WTC11 (cell line): ENCODE data around the gene ACVR1B. TPM values are rescaled to one million over a fixed set of nuclear protein-coding genes. Genes with fewer than 3 reads are reported as not detected.

Experiments used
- ATAC-seq: fragments of 200-7000 bp; cut with Tn5 transposase; 2 replicates; pipeline ENCODE4 v1.10.0; 2021; ENCODE audit warnings: mild to moderate bottlenecking, moderate library complexity
- CTCF ChIA-PET: fragments of 300-600 bp; sonication (Branson Sonifier 250); formaldehyde crosslinking; loops from one replicate; lab custom pipeline; 2021; ENCODE audit warnings: antibody characterized with exemption; lab: Charles Lee
- POLR2A ChIA-PET: fragments of 350-600 bp; sonication (Branson Sonifier 250); formaldehyde crosslinking; loops from one replicate; lab custom pipeline; 2021; ENCODE audit warnings: antibody characterized with exemption; lab: Charles Lee
- DNase-seq: peaks from one replicate; pipeline ENCODE4 v3.0.0; 2021; ENCODE audit warnings: low spot score
- H3K27ac Mint-ChIP-seq: 2 replicates; pipeline ENCODE4 v1.8.0; 2021; ENCODE audit warnings: mixed read lengths
- H3K27me3 Mint-ChIP-seq: 2 replicates; pipeline ENCODE4 v1.8.0; 2021; ENCODE audit warnings: low read depth, mild to moderate bottlenecking, moderate library complexity, mixed read lengths
- H3K36me3 Mint-ChIP-seq: 2 replicates; pipeline ENCODE4 v1.8.0; 2021; ENCODE audit warnings: mixed read lengths
- H3K4me1 Mint-ChIP-seq: 2 replicates; pipeline ENCODE4 v1.8.0; 2022; ENCODE audit warnings: mixed read lengths
- H3K4me3 Mint-ChIP-seq: 2 replicates; pipeline ENCODE4 v1.8.0; 2021; ENCODE audit warnings: mild to moderate bottlenecking, moderate library complexity, mixed read lengths
- H3K9me3 Mint-ChIP-seq: 2 replicates; pipeline ENCODE4 v1.8.0; 2021; ENCODE audit warnings: mixed read lengths
- AFF4 ChIP-seq: sonication (generic); formaldehyde crosslinking; IDR thresholded peaks from 2 replicates; pipeline ENCODE4 v1.8.1; 2023; ENCODE audit warnings: mild to moderate bottlenecking, missing genetic modification reagents, borderline replicate concordance
- ATF1 ChIP-seq: sonication (generic); formaldehyde crosslinking; IDR thresholded peaks from 2 replicates; pipeline ENCODE4 v1.8.1; 2023; ENCODE audit warnings: mild to moderate bottlenecking, moderate library complexity, missing genetic modification reagents
- ATF6 ChIP-seq: sonication (generic); formaldehyde crosslinking; IDR thresholded peaks from 2 replicates; pipeline ENCODE4 v1.8.1; 2023; ENCODE audit warnings: mild to moderate bottlenecking, missing genetic modification reagents
- CREM ChIP-seq: sonication (generic); formaldehyde crosslinking; IDR thresholded peaks from 2 replicates; pipeline ENCODE4 v1.8.1; 2022; ENCODE audit warnings: mild to moderate bottlenecking, missing genetic modification reagents, moderate library complexity
- FOXK1 ChIP-seq: sonication (generic); formaldehyde crosslinking; IDR thresholded peaks from 2 replicates; pipeline ENCODE4 v1.8.0; 2022; ENCODE audit warnings: mild to moderate bottlenecking, moderate library complexity, missing genetic modification reagents
- FOXP1 ChIP-seq: sonication (generic); formaldehyde crosslinking; IDR thresholded peaks from 2 replicates; pipeline ENCODE4 v1.8.0; 2022; ENCODE audit warnings: missing genetic modification reagents, mild to moderate bottlenecking, moderate library complexity, borderline replicate concordance
- GTF2I ChIP-seq: fragments of 250-450 bp; sonication (Bioruptor Pico); conservative IDR thresholded peaks from 2 replicates; pipeline ENCODE4 v1.4.0; 2021; ENCODE audit warnings: mild to moderate bottlenecking
- JAZF1 ChIP-seq: fragments of 250-450 bp; sonication (Bioruptor Pico); IDR thresholded peaks from 2 replicates; pipeline ENCODE4 v1.9.0; 2021; ENCODE audit warnings: moderate library complexity, mild to moderate bottlenecking, inconsistent platforms
- ZNF219 ChIP-seq: sonication (generic); formaldehyde crosslinking; IDR thresholded peaks from 2 replicates; pipeline ENCODE4 v1.8.0; 2023; ENCODE audit warnings: missing genetic modification reagents, mild to moderate bottlenecking, borderline replicate concordance
- ZNF232 ChIP-seq: sonication (generic); formaldehyde crosslinking; IDR thresholded peaks from 2 replicates; pipeline ENCODE4 v1.8.0; 2022; ENCODE audit warnings: mild to moderate bottlenecking, missing genetic modification reagents
- ZNF281 ChIP-seq: sonication (generic); formaldehyde crosslinking; IDR thresholded peaks from 2 replicates; pipeline ENCODE4 v1.8.0; 2023; ENCODE audit warnings: mild to moderate bottlenecking, missing genetic modification reagents
- total RNA-seq: library from RNA; stranded (reverse); gene quantifications from 3 replicates; pipeline ENCODE4 v1.2.3, GENCODE V29; 2021
- TF ChIP-seq, protein P1 (sequence below): sonication (generic); formaldehyde crosslinking; IDR thresholded peaks from 2 replicates; pipeline ENCODE4 v1.8.0; 2022; ENCODE audit warnings: mild to moderate bottlenecking, missing genetic modification reagents

ACVR1B gene
- total RNA-seq, 1 experiment from 2014 or later = 24.1 TPM

- ChIA-PET POLR2A (interaction anchor here (1.1 kb wide), 1 partner anchor 15 kb away, joined by 3 read pairs; the partner anchor contains the start of gene ACVRL1), CTCF (interaction anchor here (0.6 to 5.2 kb wide), 23 partner anchors 9 to 1725 kb away, joined by 3 to 143 read pairs (median 7); partner anchors contain the start of genes ACVR1B and ACVRL1)
- no peak for TF ChIP-seq FOXP1 (CRISPR knock-in tag)
- TF ChIP-seq ATF1 = no peak
- TF ChIP-seq ZNF219 (CRISPR knock-in tag) = no peak
- TF ChIP-seq, protein P1, sequence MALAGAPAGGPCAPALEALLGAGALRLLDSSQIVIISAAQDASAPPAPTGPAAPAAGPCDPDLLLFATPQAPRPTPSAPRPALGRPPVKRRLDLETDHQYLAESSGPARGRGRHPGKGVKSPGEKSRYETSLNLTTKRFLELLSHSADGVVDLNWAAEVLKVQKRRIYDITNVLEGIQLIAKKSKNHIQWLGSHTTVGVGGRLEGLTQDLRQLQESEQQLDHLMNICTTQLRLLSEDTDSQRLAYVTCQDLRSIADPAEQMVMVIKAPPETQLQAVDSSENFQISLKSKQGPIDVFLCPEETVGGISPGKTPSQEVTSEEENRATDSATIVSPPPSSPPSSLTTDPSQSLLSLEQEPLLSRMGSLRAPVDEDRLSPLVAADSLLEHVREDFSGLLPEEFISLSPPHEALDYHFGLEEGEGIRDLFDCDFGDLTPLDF (CRISPR knock-in tag) = no peak
- TF ChIP-seq CREM = no peak
- no peak for TF ChIP-seq AFF4 (CRISPR knock-in tag)
- no peak for TF ChIP-seq GTF2I (CRISPR knock-in tag)
- TF ChIP-seq ATF6 (CRISPR knock-in tag) = no peak
- TF ChIP-seq ZNF281 (CRISPR knock-in tag) = no peak
- TF ChIP-seq ZNF232 = no peak
- Mint-ChIP-seq H3K4me3 (no peak overlapping the region), H3K4me1 (peaks cover 26% of the 10 kb centered on the region), H3K27me3 (peaks cover 22% of the 10 kb centered on the region), H3K36me3 (no peaks in the 10 kb centered on the region), H3K27ac (no peak overlapping the region), H3K9me3 (no peaks in the 10 kb centered on the region)
- no peak for ATAC-seq
- no peak for DNase-seq
These were observed 29.4 kb upstream of the ACVR1B start for GRCh38 chr12:51922146-51922545.

GRCh38 chr12:51922762-51923505, 28.6 kb upstream of the ACVR1B start:
- no peak overlapping the region for H3K27ac Mint-ChIP-seq
- CTCF ChIA-PET = interaction anchor here (0.6 to 5.2 kb wide), 44 partner anchors 10 to 537 kb away, joined by 3 to 143 read pairs (median 6); partner anchors contain the start of genes ACVR1B and ACVRL1

More at GRCh38 chr12:51922762-51923505, 28.6 kb upstream of the ACVR1B start:
- H3K4me1 Mint-ChIP-seq = peaks cover 26% of the 10 kb centered on the region
- H3K36me3 Mint-ChIP-seq = no peaks in the 10 kb centered on the region
- TF ChIP-seq JAZF1 (CRISPR knock-in tag) (no peak), FOXK1 (CRISPR knock-in tag) (0 out of 2 replicates have a peak, but pooled peaks have one; percentile 9)
- TF ChIP-seq, all 79 proteins: peak for 1
- ATAC-seq (peak; percentile 17), DNase-seq (no peak)
- H3K27me3 Mint-ChIP-seq = peaks cover 22% of the 10 kb centered on the region
- no peaks in the 10 kb centered on the region for H3K9me3 Mint-ChIP-seq
- H3K4me3 Mint-ChIP-seq = no peak overlapping the region; the same call in 1 of the 2 replicates
- POLR2A ChIA-PET = no interaction called here
